Stimulated activated CD4-positive, alpha-beta T cell treated with anti-CD3 and anti-CD28 coated beads, Interleukin-4, amount 100 ng/mL, for 4 hours (primary cell): ENCODE measurements around the gene SUN5.
"Not testable (repeated sequence)": the region's sequence is repeated elsewhere in the genome, so short reads cannot be mapped to it uniquely, and the experiment has no call there.

ENCODE experiments used
- DNase-seq, 2 experiments: peaks; one replicate each; pipeline ENCODE4 v3.0.0-alpha.2; 2020

The SUN5 gene

DNA sequence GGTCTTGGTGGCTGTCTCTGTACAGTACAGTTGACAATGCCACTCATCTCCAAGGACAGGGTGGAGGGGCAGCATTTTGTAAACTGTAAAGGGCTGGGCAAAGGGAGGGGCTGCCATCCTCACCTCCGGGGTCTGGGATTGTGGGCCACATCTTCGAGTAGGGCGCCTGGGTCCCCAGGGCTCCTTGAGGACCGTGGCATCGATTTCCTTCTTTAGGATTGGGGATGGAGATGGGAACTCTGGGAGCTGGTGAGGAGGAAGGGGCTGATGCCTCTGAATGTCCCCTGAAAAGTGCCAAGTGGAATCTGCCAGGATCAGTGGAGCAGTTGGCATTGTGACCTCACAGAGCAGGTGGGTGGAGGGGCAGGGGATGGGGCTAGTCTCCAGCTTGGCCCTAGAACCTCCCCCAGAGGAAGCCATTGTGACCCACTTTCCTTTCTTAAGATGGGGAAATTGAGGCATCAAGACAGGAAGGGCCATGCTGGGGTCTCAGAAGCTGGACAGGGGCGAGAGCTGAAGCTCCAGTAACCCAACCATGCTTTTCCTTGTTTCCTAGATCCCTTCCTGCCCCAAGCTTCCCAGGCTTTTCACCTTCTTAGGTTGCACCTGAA is at the start of gene SUN5:
Gene SUN5, minus strand, starts transcription at position 293 of the 611 bp plus-strand sequence. Its CDS starts 93 bp downstream, at position 200.
- DNase-seq: no peak

DNA sequence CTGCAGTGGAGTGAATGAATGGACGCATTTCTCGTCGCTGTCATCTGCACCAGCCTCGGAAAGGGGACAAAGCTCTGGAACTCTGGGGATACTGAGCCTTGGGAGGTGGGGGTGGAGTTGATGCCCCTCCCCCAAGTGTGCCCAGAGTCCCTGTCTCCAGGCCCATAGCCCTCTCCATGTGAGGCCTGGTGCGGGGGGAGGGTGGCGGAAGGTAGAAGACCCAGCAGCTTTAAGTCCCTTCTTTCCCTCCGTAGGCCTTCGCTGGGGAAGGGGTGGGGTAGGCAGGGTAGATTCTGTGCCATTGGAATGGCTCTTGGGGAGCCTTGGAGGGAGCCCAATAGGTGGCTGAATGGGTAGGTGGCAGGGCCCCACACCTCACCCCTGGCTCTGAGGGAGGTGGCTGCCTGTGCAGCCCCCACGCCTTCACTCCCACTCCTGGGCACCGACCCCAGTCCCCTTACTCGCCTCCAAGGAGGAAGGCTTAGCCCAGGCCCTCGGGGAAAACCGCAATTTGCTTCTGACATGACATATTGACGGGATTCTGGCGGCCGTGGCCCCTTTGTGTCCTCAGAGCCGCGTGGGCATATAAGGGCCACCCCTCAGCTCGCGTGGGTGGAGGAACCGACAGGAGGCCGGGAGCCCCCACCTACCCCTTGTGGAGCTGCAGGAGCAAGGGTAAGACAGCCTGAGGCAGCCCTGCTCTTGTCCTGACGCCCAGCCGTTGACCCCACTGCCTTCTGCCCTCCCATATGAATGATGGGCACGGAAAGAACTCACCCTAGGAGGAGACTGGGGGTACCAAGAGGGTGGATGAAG is 49.3 kb upstream of the SUN5 start, which contains the start of gene BPIFB3:
Gene BPIFB3, plus strand, starts transcription at position 613 of the 816 bp plus-strand sequence. CDS start 1,533 bp downstream, outside the sequence.
- no peak for DNase-seq

DNA sequence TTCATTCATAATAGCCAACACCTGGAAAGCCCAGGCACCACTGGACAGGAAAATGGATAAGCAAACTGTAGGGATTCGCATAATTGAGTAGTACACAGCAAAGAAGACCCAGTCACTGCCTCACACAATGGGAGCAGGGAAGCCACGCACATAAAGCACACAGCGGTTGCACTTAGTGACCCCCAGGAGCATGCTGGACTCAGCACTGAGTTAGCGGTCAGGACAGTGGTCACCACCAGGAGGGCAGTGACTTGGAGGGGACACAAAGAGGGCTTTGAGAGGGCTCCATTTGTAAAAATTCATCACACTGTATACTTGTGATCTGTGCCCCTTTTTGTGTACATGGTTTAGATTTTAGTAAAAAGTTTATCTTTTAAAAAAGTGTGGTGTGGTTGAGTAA is 47.1 kb upstream of the SUN5 start:
- DNase-seq: no peak

GRCh38 chr20:33046412-33046811 is 42.2 kb upstream of the SUN5 start:
- no peak for DNase-seq

DNA sequence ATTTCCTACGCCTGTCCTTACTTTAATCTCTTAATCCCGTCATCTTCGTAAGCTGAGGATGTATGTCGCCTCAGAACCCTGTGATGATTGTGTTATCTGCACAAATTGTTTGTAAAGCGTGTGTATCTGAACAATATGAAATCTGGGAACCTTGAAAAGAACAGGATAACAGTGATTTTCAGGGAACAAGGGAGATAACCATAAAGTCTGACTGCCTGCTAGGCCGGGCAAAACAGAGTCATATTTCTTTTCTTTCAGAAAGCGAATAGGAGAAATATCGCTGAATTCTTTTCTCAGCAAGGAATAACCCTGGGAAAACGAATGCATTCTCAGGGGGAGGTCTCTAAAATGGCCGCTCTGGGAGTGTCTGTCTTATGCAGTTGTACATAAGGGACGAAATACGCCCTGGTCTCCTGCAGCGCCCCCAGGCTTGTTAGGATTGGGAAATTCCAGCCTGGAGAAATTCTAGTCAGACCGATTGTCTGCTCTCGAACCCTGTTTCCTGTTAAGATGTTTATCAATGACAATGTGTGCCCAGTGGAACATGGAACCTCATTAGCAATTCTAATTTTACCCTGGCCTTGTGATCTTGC is 41.0 kb upstream of the SUN5 start:
- not testable (repeated sequence) for DNase-seq

DNA sequence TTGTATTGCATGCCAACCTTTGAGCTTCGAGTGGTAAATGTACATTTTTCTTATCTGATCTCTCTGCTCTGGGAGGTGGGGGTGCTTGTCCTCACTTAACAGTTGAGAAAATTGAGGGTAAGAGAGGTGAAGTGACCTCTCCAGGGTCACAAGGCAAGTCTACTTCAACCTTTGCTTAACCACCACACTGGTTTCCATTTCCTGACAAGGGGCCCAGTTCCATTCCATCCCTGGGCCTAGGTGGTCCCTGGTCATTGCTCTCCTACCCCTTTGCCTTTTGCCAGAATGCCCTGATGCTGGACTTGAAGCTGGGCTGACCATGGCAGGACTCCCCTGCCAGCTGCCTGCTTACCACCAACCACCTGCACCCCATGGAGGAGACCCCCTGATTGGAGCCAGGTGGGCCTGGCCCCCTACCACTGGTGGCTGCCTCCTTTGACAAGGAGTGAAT is 39.5 kb upstream of the SUN5 start:
- no peak for DNase-seq

DNA sequence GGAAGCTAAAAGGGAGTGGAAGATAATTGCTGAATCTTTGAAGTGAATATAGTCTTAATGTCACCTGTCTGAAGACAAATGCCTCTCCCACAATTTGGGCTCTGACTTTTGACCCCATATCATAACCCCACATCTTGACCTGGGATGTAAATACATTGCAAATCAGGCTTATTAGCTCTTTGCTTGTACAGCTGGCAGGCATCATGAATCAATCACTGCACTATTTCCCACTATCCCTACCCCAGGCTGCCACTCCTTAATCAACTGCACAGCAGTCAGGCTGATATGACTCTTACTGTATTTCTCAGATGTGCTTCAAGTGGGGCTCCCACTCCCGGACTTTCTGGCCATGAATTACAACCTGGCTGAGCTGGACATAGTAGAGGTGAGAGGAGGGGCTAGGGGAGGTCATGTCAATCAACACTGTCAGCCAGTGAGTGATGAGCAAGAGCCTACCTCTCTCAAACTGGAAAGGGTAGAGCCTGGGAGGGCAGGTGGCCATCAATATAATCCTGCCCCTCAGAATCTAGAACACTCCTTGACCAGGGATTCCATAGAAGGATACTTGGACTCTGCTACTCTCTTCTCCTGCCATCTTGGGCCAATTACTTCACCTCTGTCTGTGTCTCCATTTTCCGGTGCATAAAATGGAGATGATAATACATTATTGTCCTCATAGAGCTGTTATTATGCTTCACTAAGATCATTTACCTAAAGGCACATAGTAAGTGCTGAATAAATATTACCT is 38.9 kb upstream of the SUN5 start:
- DNase-seq: no peak

DNA sequence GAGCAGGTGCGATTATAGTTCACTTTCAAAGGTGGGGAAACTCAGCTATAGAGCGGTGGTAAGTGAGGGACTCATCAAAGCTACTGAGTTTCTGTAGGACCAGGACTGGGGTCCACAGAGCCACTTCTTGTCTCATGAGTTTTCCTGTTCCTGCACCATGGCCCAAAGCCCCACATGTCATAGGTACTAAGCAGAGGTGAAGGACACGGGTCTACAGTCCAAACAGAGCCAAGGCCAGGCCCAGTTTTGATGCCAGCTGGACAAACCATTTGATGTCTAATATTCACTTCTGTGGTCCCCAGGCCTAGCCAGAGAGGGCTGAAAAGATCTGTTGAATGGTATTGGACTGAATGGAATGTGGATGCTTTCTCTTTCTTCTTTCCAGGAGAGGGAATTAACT is 38.2 kb upstream of the SUN5 start:
- DNase-seq: no peak

DNA sequence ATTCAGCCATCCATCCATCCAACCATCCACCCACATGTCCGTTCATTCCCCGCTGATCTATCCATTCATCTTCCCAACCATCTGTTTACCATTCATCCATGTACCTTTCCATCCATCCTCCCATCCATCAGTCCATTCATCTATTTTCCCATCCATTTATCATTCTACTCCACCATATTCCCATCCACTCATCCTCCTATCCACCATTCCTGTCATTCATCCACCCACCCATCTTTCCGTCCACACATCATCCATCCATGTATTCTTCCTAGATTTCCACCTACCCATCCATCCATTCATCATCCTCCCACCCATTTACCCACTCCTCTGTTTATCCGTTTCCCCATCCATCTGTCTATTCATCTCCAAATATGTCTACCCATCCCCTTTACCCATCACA is 34.0 kb upstream of the SUN5 start:
- no peak for DNase-seq

DNA sequence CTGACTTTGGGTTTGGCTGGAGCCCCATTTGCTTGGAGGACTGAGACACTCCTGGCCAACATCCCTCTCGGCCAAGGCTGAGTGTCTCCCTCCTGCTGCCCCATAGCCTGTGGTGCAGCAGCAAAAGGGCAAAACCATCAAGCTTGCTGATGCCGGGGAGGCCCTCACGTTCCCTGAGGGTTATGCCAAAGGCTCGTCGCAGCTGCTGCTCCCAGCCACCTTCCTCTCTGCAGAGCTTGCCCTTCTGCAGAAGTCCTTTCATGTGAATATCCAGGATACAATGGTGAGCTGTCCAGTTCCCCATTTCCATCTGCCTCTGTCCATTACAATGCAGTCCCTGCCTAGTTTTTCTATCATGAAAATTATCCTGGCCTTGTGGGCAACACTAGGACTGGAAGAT is 33.2 kb upstream of the SUN5 start:
- DNase-seq: no peak

DNA sequence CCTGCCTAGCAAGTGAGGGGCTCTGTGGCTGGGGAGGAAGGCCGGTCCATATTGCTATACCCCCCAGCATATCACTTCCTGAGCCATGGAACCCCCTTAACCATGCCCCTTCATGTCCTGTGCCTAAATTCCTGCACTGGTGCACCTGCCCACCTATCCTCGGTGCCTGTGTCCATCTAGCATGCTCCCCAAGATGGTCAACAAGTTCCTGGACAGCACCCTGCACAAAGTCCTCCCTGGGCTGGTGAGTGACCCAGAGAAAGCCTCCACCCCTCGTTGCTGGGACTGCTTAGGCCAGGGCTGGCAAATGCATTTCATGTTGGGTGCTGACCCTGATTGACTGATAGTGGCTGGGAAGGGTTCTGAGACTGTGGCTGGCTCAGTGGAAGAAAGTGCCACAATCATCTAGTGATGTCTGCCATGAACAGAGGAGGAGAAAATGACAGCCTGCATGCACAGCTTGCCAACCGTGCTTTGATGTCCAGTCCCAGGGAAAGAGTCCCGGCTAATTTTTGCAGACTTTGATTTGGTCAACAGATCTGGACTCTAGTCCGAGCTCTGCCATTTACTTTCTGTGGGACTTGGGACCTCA is 30.8 kb upstream of the SUN5 start:
- DNase-seq: no peak

- no peak for DNase-seq
Observed at GRCh38 chr20:33034115-33034514, 29.9 kb upstream of the SUN5 start.

- no peak for DNase-seq
Observed at GRCh38 chr20:33033381-33033780, 29.1 kb upstream of the SUN5 start.

- no peak for DNase-seq
Observed at GRCh38 chr20:33032555-33032954, 28.3 kb upstream of the SUN5 start.

DNA sequence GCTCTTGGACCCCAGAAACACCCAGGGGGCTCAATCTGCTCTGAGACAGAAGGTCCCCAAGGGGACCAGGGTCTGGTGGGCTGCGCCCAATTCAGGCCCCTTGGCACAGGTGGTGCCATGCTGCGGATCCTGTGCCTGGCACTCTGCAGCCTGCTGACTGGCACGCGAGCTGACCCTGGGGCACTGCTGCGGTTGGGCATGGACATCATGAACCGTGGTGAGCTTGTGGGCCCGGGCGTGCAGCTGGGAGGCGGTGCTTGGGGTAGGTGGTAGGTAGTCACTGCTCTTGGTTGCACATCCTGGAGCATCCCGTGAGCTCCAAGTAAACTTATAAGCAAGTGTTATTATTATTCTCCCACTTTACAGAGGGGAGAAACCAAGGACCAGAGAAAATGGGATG is 27.3 kb upstream of the SUN5 start, which contains the start of gene BPIFB6:
Gene BPIFB6, plus strand, starts transcription at position 118 of the 400 bp plus-strand sequence. Its CDS starts 0 bp downstream, at position 118.
- DNase-seq: no peak

- no peak for DNase-seq
Observed at GRCh38 chr20:33030569-33030968, 26.3 kb upstream of the SUN5 start.

DNA sequence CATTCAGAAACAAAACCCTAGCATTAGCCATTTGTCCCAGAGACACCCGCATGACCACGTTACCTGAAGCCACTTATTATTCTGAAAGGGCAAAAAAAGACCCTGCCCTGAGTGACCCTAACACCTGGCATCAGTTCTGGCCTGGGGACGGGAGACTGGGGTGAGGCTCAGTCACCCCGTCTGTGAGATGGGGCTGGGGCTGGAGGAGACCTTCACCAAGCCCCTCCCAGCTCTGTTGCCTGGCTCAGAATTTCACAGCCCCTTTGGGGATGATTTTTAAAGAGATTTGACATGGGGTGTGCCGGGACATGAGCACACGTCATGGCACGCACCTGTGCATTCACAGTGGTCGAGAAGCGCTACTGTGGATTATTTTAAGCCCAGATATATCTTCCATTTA is 25.8 kb upstream of the SUN5 start:
- no peak for DNase-seq

DNA sequence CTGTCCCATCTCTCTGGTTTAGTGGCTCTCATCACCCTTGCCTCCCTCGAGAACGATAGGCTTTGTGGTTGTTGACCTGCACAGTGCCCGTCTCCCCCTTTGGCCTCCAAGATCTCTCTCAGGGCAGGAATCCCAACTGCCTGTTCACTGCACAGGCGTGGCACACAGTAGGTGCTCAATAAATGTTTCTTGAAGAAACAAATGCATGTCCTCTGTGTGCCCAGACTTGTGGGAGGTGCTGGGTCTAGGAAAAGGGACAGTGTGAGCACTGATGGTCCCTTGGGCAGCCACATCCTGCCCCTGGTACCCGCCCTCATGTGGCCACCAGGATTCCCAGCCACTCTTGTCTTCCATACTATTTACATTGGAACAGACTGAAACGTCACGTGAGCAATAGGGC is 24.6 kb upstream of the SUN5 start:
- no peak for DNase-seq

- no peak for DNase-seq
Observed at GRCh38 chr20:33027769-33028751, 23.8 kb upstream of the SUN5 start.

- no peak for DNase-seq
Observed at GRCh38 chr20:33026779-33027759, 22.8 kb upstream of the SUN5 start.
